ENCODE data around the gene G2E3.

Gene G2E3

GRCh38 chr14:30607156-30607780 is 48.3 kb downstream of the G2E3 start:
- no peak for DNase-seq (ENCODE audit: low read depth, low spot score)
- no peak overlapping the region for H3K4me3 ChIP-seq (ENCODE audit: low read depth, low read length)
- ChIA-PET POLR2A (no interaction called here), CTCF (no interaction called here)
- no peak for TF ChIP-seq CTCF (IDR thresholded peaks at IDR 0.05; ENCODE audit: insufficient read depth, low read length, missing control alignments)

- ChIA-PET POLR2A (no interaction called here), CTCF (interaction anchor here (1.3 to 1.5 kb wide), 2 partner anchors 10 to 14 kb away, joined by 3 to 5 read pairs; partner anchors contain the start of gene SCFD1)
- DNase-seq (ENCODE audit: low read depth, low spot score) = no peak
- no peak for TF ChIP-seq CTCF (IDR thresholded peaks at IDR 0.05; ENCODE audit: insufficient read depth, low read length, missing control alignments)
- no peak overlapping the region for H3K4me3 ChIP-seq (ENCODE audit: low read depth, low read length)
These were observed 49.6 kb downstream of the G2E3 start for GRCh38 chr14:30608533-30609006.

- DNase-seq (ENCODE audit: low read depth, low spot score) = no peak
- TF ChIP-seq CTCF (IDR thresholded peaks at IDR 0.05; ENCODE audit: insufficient read depth, low read length, missing control alignments) = no peak
- CTCF ChIA-PET = interaction anchor here (0.9 to 2.0 kb wide), 7 partner anchors 10 to 235 kb away, joined by 3 to 9 read pairs (median 3); partner anchors contain the start of gene SCFD1
- POLR2A ChIA-PET = interaction anchor here (0.9 to 1.2 kb wide), 2 partner anchors 11 to 12 kb away, joined by 3 to 7 read pairs; no protein-coding TSS in a partner anchor
- H3K4me3 ChIP-seq (ENCODE audit: low read depth, low read length) = no peak overlapping the region
These were observed 51.9 kb downstream of the G2E3 start for GRCh38 chr14:30610787-30611343.

GRCh38 chr14:30614155-30614554 is 55.2 kb downstream of the G2E3 start:
- CTCF ChIA-PET = no interaction called here
- POLR2A ChIA-PET = interaction anchor here (1.0 kb wide), 1 partner anchor 8 kb away, joined by 3 read pairs; no protein-coding TSS in a partner anchor
- DNase-seq (ENCODE audit: low read depth, low spot score) = no peak
- TF ChIP-seq CTCF (IDR thresholded peaks at IDR 0.05; ENCODE audit: insufficient read depth, low read length, missing control alignments) = no peak
- no peak overlapping the region for H3K4me3 ChIP-seq (ENCODE audit: low read depth, low read length)

GRCh38 chr14:30620178-30620577 is 61.2 kb downstream of the G2E3 start:
- peak; percentile 34 for DNase-seq (ENCODE audit: low read depth, low spot score)
- CTCF ChIA-PET = interaction anchor here (1.5 kb wide), 1 partner anchor 34 kb away, joined by 4 read pairs; no protein-coding TSS in a partner anchor
- POLR2A ChIA-PET = interaction anchor here (0.7 kb wide), 1 partner anchor 675 kb away, joined by 3 read pairs; no protein-coding TSS in a partner anchor
- TF ChIP-seq CTCF (IDR thresholded peaks at IDR 0.05; ENCODE audit: insufficient read depth, low read length, missing control alignments) = no peak
- no peak overlapping the region for H3K4me3 ChIP-seq (ENCODE audit: low read depth, low read length)

GRCh38 chr14:30621354-30621939 is 62.5 kb downstream of the G2E3 start:
- no peak for TF ChIP-seq CTCF (IDR thresholded peaks at IDR 0.05; ENCODE audit: insufficient read depth, low read length, missing control alignments)
- H3K4me3 ChIP-seq (ENCODE audit: low read depth, low read length) = peak overlapping the region; percentile 82
- ChIA-PET CTCF (interaction anchor here (1.4 to 1.9 kb wide), 4 partner anchors 10 to 350 kb away, joined by 4 to 6 read pairs (median 4); no protein-coding TSS in a partner anchor), POLR2A (interaction anchor here (0.6 to 1.2 kb wide), 3 partner anchors 10 to 74 kb away, joined by 3 to 7 read pairs (median 4); no protein-coding TSS in a partner anchor)
- DNase-seq (ENCODE audit: low read depth, low spot score) = no peak

Data from AG04449 (cell line).